Transverse colon (tissue), 4 donors: ENCODE measurements around the gene SENP8.

Experiments used
- CTCF ChIP-seq, 5 experiments: fragments of 200-600 bp in 3 of 5; fragments of 450-650 bp in 2 of 5; sonication (generic) in 3 of 5; IDR thresholded peaks; 1 replicate in 2 of 5; 2 replicates in 3 of 5; pipeline ENCODE4 v1.5.1; 2016 to 2017; ENCODE audit warnings: antibody characterized with exemption in 5 of 5, inconsistent platforms in 3 of 5, mild to moderate bottlenecking in 2 of 5, moderate library complexity in 1 of 5
- POLR2A ChIP-seq: fragments of 450-650 bp; IDR thresholded peaks from one replicate; pipeline ENCODE4 v1.6.1; 2016; ENCODE audit warnings: antibody characterized with exemption, mild to moderate bottlenecking, moderate library complexity
- POLR2AphosphoS5 ChIP-seq, 3 donors: sonication (generic); formaldehyde crosslinking; IDR thresholded peaks; one replicate each; pipeline ENCODE4 v1.6.1; 2016; ENCODE audit warnings: antibody characterized with exemption in 3 of 3

DNA sequence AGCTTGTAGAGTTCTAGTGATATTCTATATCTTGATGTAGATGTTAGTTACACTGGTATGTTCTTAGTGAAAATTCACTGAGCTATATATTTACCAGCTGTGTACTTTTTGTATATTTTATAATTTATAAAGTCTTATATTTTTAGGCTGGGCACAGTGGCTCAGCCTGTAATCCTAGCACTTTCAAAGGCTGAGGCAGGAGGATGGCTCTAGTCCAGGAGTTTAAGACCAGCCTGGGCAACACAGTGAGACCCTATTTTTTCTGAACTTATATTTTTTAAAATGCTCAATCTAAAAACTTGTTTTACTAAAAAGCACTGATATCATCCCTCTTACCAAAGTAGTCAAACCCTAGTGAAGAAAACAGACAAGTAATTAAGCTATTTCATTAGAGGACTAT is 5.4 kb upstream of the SENP8 start:
- TF ChIP-seq CTCF (IDR thresholded peaks at IDR 0.05) = no peak
- no peak for TF ChIP-seq POLR2A
- no peak for TF ChIP-seq POLR2AphosphoS5 (IDR thresholded peaks at IDR 0.05)
